ENCODE data around the gene TPM1. TPM values are rescaled to one million over a fixed set of nuclear protein-coding genes. Genes with fewer than 3 reads are reported as not detected.

Gene TPM1
- total RNA-seq, 1 experiment from 2014 or later = 748 TPM

DNA sequence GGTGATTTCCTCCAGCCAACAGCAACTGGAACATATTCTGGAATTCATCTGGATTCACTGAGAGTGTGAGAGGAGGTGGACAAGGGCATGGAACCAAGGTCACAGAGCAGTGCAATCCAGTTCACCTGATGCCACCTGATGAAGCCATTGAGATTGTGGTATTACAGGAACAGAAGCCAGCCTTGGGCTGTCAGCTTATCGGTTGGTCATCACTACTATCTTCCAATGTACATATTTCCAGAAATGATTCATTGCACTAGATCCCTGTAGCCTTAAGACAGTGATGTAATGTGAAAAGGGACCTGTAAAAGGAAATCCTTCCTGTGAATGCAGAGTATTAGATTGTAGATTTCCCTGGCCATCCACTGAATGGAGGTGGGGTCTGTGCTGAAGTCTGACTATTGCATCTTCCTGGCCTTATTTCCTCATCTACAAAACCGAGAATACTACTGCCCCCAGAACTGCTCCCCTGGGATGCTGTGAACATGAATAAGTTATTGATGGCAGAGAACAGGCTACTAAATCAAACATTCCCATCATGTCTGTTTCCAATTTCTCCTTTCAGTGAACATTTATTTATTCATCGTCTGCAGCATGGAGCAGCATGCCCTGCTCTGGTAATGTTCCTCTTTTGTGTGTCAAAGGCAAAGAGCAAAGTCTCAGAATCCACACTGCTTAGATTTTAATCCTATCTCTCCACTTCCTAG is 47.4 kb upstream of the TPM1 start:
- H3K4me2 ChIP-seq (ENCODE audit: insufficient read depth, insufficient read length, low read length) = no peak overlapping the region

More for the DNA sequence above, 47.4 kb upstream of the TPM1 start:
- Mint-ChIP-seq H3K27me3 (ENCODE audit: low read depth) (no peaks in the 10 kb centered on the region; the same call in 1 of the 2 replicates), H3K4me3 (no peak overlapping the region), H3K36me3 (ENCODE audit: insufficient read depth in 1 of 3, low read depth in 3 of 3) (no peaks in the 10 kb centered on the region), H3K9me3 (no peaks in the 10 kb centered on the region), H3K27ac (no peak overlapping the region), H3K4me1 (peaks cover 27 to 28% of the 10 kb centered on the region in 2 experiments)
- H3K23ac ChIP-seq (ENCODE audit: insufficient read length, low read depth, low read length) = no peak overlapping the region
- no peak overlapping the region for H3K56ac ChIP-seq (ENCODE audit: insufficient read length, low read depth, low read length)
- H3K14ac ChIP-seq (ENCODE audit: insufficient read depth, low read length) = no peak overlapping the region
- no peak overlapping the region for H3K4ac ChIP-seq (ENCODE audit: low read depth, low read length)
- H4K91ac ChIP-seq (ENCODE audit: insufficient read length, low read depth, low read length) = no peak overlapping the region
- WGBS (ENCODE audit: extremely low coverage, insufficient read length, low lambda C conversion rate) = no CpG with 5 or more reads among the region's 3 CpGs
- H2AK5ac ChIP-seq (ENCODE audit: insufficient read length, low read length) = no peak overlapping the region
- no peak overlapping the region for H2BK15ac ChIP-seq (ENCODE audit: low read depth, low read length)
- no peaks in the 10 kb centered on the region for H3K23me2 ChIP-seq (ENCODE audit: insufficient read length, low read depth, low read length, poor library complexity, severe bottlenecking)
- no peak overlapping the region for H3K9ac ChIP-seq (ENCODE audit: extremely low read depth, insufficient read length, low read length)
- H4K8ac ChIP-seq (replicated peaks; ENCODE audit: insufficient read length, low read depth, low read length) = no peak overlapping the region
- no peak overlapping the region for H2BK5ac ChIP-seq (ENCODE audit: insufficient read length, low read length)
- H4K5ac ChIP-seq (ENCODE audit: insufficient read length, low read depth, low read length) = no peak overlapping the region
- H2AFZ ChIP-seq (ENCODE audit: low read length) = no peak overlapping the region
- H3K79me1 ChIP-seq (ENCODE audit: insufficient read depth, low read depth, low read length, poor library complexity, severe bottlenecking) = no peaks in the 10 kb centered on the region
- no peaks in the 10 kb centered on the region for H3K4me1 ChIP-seq (ENCODE audit: insufficient read depth, low read length)
- no peak for DNase-seq
- H2BK12ac ChIP-seq (ENCODE audit: insufficient read length, low read depth, low read length) = no peak overlapping the region
- no peaks in the 10 kb centered on the region for H3K27me3 ChIP-seq (ENCODE audit: insufficient read depth, low read length)
- H4K20me1 ChIP-seq (ENCODE audit: control insufficient read depth, insufficient read depth, insufficient read length) = no peaks in the 10 kb centered on the region
- no peak overlapping the region for H2BK120ac ChIP-seq (ENCODE audit: low read depth, low read length, poor library complexity, severe bottlenecking)
- no peaks in the 10 kb centered on the region for H3K79me2 ChIP-seq (ENCODE audit: insufficient read depth, low read length)
- H3T11ph ChIP-seq (ENCODE audit: low read length) = no peak overlapping the region
- TF ChIP-seq, protein P1, sequence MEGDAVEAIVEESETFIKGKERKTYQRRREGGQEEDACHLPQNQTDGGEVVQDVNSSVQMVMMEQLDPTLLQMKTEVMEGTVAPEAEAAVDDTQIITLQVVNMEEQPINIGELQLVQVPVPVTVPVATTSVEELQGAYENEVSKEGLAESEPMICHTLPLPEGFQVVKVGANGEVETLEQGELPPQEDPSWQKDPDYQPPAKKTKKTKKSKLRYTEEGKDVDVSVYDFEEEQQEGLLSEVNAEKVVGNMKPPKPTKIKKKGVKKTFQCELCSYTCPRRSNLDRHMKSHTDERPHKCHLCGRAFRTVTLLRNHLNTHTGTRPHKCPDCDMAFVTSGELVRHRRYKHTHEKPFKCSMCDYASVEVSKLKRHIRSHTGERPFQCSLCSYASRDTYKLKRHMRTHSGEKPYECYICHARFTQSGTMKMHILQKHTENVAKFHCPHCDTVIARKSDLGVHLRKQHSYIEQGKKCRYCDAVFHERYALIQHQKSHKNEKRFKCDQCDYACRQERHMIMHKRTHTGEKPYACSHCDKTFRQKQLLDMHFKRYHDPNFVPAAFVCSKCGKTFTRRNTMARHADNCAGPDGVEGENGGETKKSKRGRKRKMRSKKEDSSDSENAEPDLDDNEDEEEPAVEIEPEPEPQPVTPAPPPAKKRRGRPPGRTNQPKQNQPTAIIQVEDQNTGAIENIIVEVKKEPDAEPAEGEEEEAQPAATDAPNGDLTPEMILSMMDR (conservative IDR thresholded peaks at IDR 0.05) = no peak
- H3K18ac ChIP-seq (ENCODE audit: insufficient read length, low read depth, low read length) = no peak overlapping the region
- no peak overlapping the region for H3K27ac ChIP-seq (ENCODE audit: insufficient read length, low read depth, low read length)
- no peak overlapping the region for H2BK20ac ChIP-seq (ENCODE audit: low read depth, low read length, poor library complexity, severe bottlenecking)
- H3K9me3 ChIP-seq (ENCODE audit: control insufficient read depth, low read depth, low read length) = no peaks in the 10 kb centered on the region

All from H9 (cell line).